CD14-positive monocyte (primary cell): Measurements from ENCODE around the gene NBAS. TPM values are rescaled to one million over a fixed set of nuclear protein-coding genes. Genes with fewer than 3 reads are reported as not detected.

ENCODE experiments used
- DNase-seq, 3 donors: peaks; one replicate each; pipeline ENCODE4 v3.0.0-alpha.2; 2011 to 2022
- H2AFZ ChIP-seq: 2 replicates; pipeline ENCODE4 v1.6.0; 2012; ENCODE audit warnings: mild to moderate bottlenecking, low read depth, low read length, inconsistent platforms; ENCODE audit not compliant: insufficient read depth, poor library complexity, severe bottlenecking
- H3K27ac ChIP-seq, 2 donors: 1 replicate in 1 of 2; 2 replicates in 1 of 2; pipeline ENCODE4 v1.5.1; 2012 to 2013; ENCODE audit warnings: low read length in 2 of 2, control low read depth in 1 of 2, inconsistent platforms in 1 of 2, low read depth in 1 of 2, mild to moderate bottlenecking in 1 of 2
- H3K27me3 ChIP-seq, 2 donors: one replicate each; pipeline versions ENCODE4 v1.6.0 to v1.6.1; 2011 to 2013; ENCODE audit warnings: low read length in 2 of 2; ENCODE audit not compliant: control insufficient read depth in 2 of 2, insufficient read depth in 2 of 2
- H3K36me3 ChIP-seq, 2 donors: replicated peaks in 1 of 2; 1 replicate in 1 of 2; 2 replicates in 1 of 2; pipeline versions ENCODE4 v1.5.1 to v1.6.1; 2012 to 2013; ENCODE audit warnings: low read length in 2 of 2, control low read depth in 1 of 2, inconsistent platforms in 1 of 2, mild to moderate bottlenecking in 1 of 2; ENCODE audit not compliant: insufficient read depth in 2 of 2, control insufficient read depth in 1 of 2
- H3K4me1 ChIP-seq, 2 donors: 1 replicate in 1 of 2; 2 replicates in 1 of 2; pipeline versions ENCODE4 v1.5.1 to v1.6.1; 2012 to 2013; ENCODE audit warnings: low read length in 2 of 2, control low read depth in 1 of 2, inconsistent platforms in 1 of 2, mild to moderate bottlenecking in 1 of 2, moderate library complexity in 1 of 2; ENCODE audit not compliant: insufficient read depth in 2 of 2, control insufficient read depth in 1 of 2
- H3K4me2 ChIP-seq: replicated peaks from 2 replicates; pipeline ENCODE3; 2012; ENCODE audit warnings: low read length, moderate library complexity, mild to moderate bottlenecking; ENCODE audit not compliant: poor library complexity, severe bottlenecking; ENCODE audit errors: extremely low read depth
- H3K4me3 ChIP-seq, 3 experiments: fragments of 200-600 bp in 1 of 3; sonication (generic) in 1 of 3; replicated peaks in 1 of 3; 1 replicate in 2 of 3; 2 replicates in 1 of 3; pipeline ENCODE4 v1.5.1; 2011 to 2013; ENCODE audit warnings: low read length in 3 of 3, mild to moderate bottlenecking in 3 of 3, control low read depth in 2 of 3, low read depth in 2 of 3, inconsistent platforms in 1 of 3, moderate library complexity in 1 of 3
- H3K79me2 ChIP-seq: 2 replicates; pipeline ENCODE4 v1.6.0; 2012; ENCODE audit warnings: mild to moderate bottlenecking, control low read depth, inconsistent platforms, low read length, moderate library complexity; ENCODE audit not compliant: insufficient read depth
- H3K9ac ChIP-seq: 2 replicates; pipeline ENCODE4 v1.6.0; 2017; ENCODE audit warnings: low read length, mild to moderate bottlenecking; ENCODE audit not compliant: insufficient read depth, poor library complexity, severe bottlenecking
- H3K9me3 ChIP-seq, 2 donors: replicated peaks in 1 of 2; 1 replicate in 1 of 2; 2 replicates in 1 of 2; pipeline versions ENCODE4 v1.5.1 to v1.6.1; 2012 to 2013; ENCODE audit warnings: low read length in 2 of 2, control low read depth in 1 of 2; ENCODE audit not compliant: control insufficient read depth in 1 of 2, insufficient read depth in 1 of 2
- H4K20me1 ChIP-seq: 2 replicates; pipeline ENCODE4 v1.6.0; 2012; ENCODE audit warnings: mild to moderate bottlenecking, low read length, control low read depth, moderate library complexity; ENCODE audit not compliant: insufficient read depth
- H3K27ac Mint-ChIP-seq, 7 donors: one replicate each; pipeline ENCODE4 v1.8.0; 2020; ENCODE audit warnings: mild to moderate bottlenecking in 7 of 7, mixed read lengths in 7 of 7, moderate library complexity in 6 of 7, inconsistent platforms in 2 of 7
- H3K27me3 Mint-ChIP-seq, 3 donors: one replicate each; pipeline ENCODE4 v1.8.0; 2021 to 2022; ENCODE audit warnings: low read depth in 3 of 3, mild to moderate bottlenecking in 3 of 3, mixed read lengths in 3 of 3, moderate library complexity in 3 of 3, inconsistent platforms in 1 of 3
- H3K36me3 Mint-ChIP-seq, 2 donors: one replicate each; pipeline ENCODE4 v1.8.0; 2020; ENCODE audit warnings: mixed read lengths in 2 of 2, inconsistent platforms in 1 of 2, mild to moderate bottlenecking in 1 of 2
- H3K4me1 Mint-ChIP-seq: one replicate; pipeline ENCODE4 v1.8.0; 2020; ENCODE audit warnings: mild to moderate bottlenecking, mixed read lengths
- H3K4me3 Mint-ChIP-seq, 2 donors: one replicate each; pipeline ENCODE4 v1.8.0; 2020; ENCODE audit warnings: mild to moderate bottlenecking in 2 of 2, mixed read lengths in 2 of 2, moderate library complexity in 1 of 2
- H3K9me3 Mint-ChIP-seq, 7 donors: one replicate each; pipeline ENCODE4 v1.8.0; 2020 to 2022; ENCODE audit warnings: mixed read lengths in 7 of 7, mild to moderate bottlenecking in 6 of 7, moderate library complexity in 6 of 7, inconsistent platforms in 2 of 7
- WGBS: methylation state at CpG from one replicate; pipeline ENCODE4 v1.1.5; 2013; ENCODE audit warnings: missing lambda C conversion rate; ENCODE audit not compliant: insufficient coverage; 5-methylcytosine and 5-hydroxymethylcytosine counted together
- intact Hi-C, 2 donors: fragments of 100-400 bp; cut with micrococcal nuclease; formaldehyde crosslinking; loops; one replicate each; pipeline versions ENCODE4 v1.15.0 to v1.15.1; 2023
- polyA plus RNA-seq, 3 donors: library from polyadenylated mRNA; depleted of rRNA in 1 of 3; unstranded in 2 of 3; stranded (reverse) in 1 of 3; fragments of 300-500 nt in 2 of 3; fragments of >200 nt in 1 of 3; fragmentation: Illumina TruSeq in 2 of 3; gene quantifications; 1 replicate in 2 of 3; 2 replicates in 1 of 3; pipeline ENCODE4 v1.2.3, GENCODE V29; 2012 to 2021
- TF ChIP-seq, protein P1 (sequence below): fragments of 200-600 bp; IDR thresholded peaks from one replicate; pipeline ENCODE4 v1.8.0; 2022; ENCODE audit warnings: antibody characterized with exemption, mild to moderate bottlenecking

NBAS gene
- polyA plus RNA-seq, 3 donors: 8.9 to 10.9 (median 8.9) TPM

DNA sequence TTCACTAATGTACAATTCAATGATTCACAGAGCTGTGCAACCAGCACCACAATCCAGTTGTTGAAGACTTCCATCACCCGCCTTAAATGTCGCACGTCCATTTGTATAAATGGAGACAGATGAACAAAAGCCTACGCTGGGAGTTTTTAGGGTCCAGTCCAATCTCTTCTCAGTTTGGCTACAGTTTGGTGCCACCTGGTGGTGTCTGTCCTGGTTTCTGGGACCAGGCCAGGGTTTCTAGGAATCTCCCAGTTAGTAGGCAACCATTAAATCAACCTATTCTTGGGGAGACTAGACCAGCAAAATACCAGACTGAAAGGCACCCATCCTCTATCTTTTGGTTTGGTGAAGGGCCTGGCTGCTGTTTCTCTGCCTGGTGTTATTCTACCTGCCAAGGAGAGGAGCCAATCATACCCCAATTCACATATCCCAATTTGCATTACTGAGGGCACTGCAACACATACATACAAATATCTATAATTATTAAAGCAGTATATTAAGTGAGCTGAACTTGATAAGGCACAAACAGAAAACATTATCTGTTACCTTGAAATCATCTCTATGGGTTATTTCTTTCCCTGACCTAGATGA lies 27.3 kb upstream of the NBAS start:
- H3K9ac ChIP-seq: no peak overlapping the region
- Mint-ChIP-seq H3K9me3 (peaks cover 0 to 2% (median 0%) of the 10 kb centered on the region in 7 donors), H3K4me1 (peaks cover 20% of the 10 kb centered on the region), H3K27me3 (peaks cover 0 to 4% (median 1%) of the 10 kb centered on the region in 3 donors), H3K36me3 (no peaks in the 10 kb centered on the region), H3K27ac (no peak overlapping the region), H3K4me3 (no peak overlapping the region)
- no peak overlapping the region for H3K27ac ChIP-seq
- TF ChIP-seq, protein P1, sequence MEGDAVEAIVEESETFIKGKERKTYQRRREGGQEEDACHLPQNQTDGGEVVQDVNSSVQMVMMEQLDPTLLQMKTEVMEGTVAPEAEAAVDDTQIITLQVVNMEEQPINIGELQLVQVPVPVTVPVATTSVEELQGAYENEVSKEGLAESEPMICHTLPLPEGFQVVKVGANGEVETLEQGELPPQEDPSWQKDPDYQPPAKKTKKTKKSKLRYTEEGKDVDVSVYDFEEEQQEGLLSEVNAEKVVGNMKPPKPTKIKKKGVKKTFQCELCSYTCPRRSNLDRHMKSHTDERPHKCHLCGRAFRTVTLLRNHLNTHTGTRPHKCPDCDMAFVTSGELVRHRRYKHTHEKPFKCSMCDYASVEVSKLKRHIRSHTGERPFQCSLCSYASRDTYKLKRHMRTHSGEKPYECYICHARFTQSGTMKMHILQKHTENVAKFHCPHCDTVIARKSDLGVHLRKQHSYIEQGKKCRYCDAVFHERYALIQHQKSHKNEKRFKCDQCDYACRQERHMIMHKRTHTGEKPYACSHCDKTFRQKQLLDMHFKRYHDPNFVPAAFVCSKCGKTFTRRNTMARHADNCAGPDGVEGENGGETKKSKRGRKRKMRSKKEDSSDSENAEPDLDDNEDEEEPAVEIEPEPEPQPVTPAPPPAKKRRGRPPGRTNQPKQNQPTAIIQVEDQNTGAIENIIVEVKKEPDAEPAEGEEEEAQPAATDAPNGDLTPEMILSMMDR: peak; percentile 50
- peaks cover under 1% of the 10 kb centered on the region for H4K20me1 ChIP-seq
- H3K4me3 ChIP-seq: no peak overlapping the region
- H3K79me2 ChIP-seq: peaks cover 17% of the 10 kb centered on the region
- intact Hi-C loops: no loop called here
- DNase-seq: peak in 2 of 3 donors; percentile 1 to 10
- peaks cover 17 to 22% of the 10 kb centered on the region in 2 donors for H3K4me1 ChIP-seq
- H3K4me2 ChIP-seq: no peak overlapping the region
- H3K9me3 ChIP-seq: no peaks in the 10 kb centered on the region
- no peaks in the 10 kb centered on the region for H3K27me3 ChIP-seq
- no peak overlapping the region for H2AFZ ChIP-seq
- no peaks in the 10 kb centered on the region for H3K36me3 ChIP-seq
- 40% methylated on average over 1 of the region's 4 CpGs for WGBS

DNA sequence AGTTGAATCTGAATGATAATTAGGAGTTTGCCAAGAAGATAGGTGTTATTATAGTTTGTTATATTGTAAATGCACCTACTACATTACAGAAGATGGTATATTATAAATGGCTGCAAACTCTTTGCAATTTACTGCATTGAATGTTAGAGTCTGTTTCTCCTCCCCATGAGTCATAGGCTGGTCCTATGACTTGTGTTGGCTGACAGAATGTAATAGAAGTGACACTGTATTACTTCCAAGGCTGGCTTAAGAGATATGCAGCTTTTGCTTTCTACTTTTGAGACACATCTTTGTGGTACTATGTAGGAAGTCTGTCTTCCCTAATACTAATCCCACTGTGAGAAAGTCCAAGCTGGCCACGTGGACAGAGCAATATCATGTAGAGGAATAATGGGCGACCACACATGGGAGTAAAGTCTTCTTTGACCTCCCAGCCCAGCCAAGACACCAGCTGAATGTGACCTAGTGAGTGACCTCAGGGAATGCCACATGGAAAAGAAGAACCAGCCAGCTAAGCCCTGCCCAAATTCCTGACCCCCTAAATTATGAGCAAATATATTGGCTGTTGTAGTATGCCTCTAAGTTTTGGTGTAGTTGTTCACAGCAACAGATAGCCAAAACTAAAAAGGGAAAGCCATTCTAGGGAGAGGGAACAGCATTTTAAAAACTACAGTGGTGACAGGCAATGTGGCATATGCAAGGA lies 23.8 kb upstream of the NBAS start:
- Histone ChIP-seq H3K9me3 (no peaks in the 10 kb centered on the region), H3K27me3 (no peaks in the 10 kb centered on the region), H3K4me3 (no peak overlapping the region), H2AFZ (no peak overlapping the region), H3K27ac (no peak overlapping the region), H3K9ac (no peak overlapping the region), H3K4me2 (no peak overlapping the region), H3K36me3 (no peaks in the 10 kb centered on the region), H3K79me2 (no peaks in the 10 kb centered on the region), H4K20me1 (no peaks in the 10 kb centered on the region), H3K4me1 (no peaks in the 10 kb centered on the region)
- Mint-ChIP-seq H3K27ac (no peak overlapping the region), H3K9me3 (peaks cover 0 to 2% (median 0%) of the 10 kb centered on the region in 7 donors), H3K4me3 (no peak overlapping the region), H3K4me1 (no peaks in the 10 kb centered on the region), H3K27me3 (peaks cover 0 to 9% (median 1%) of the 10 kb centered on the region in 3 donors), H3K36me3 (no peaks in the 10 kb centered on the region)
- no CpG with 5 or more reads among the region's 2 CpGs for WGBS
- TF ChIP-seq, protein P1: no peak
- intact Hi-C loops: no loop called here
- DNase-seq: no peak
